Tibial nerve (tissue), 4 donors: ENCODE data around the gene SPRR5.

Experiments
- EP300 ChIP-seq, 2 donors: sonication (generic); formaldehyde crosslinking; IDR thresholded peaks; one replicate each; pipeline ENCODE4 v1.6.1; 2017; ENCODE audit warnings: antibody characterized with exemption in 2 of 2, mild to moderate bottlenecking in 1 of 2
- POLR2A ChIP-seq, 2 donors: fragments of 450-650 bp; IDR thresholded peaks; one replicate each; pipeline ENCODE4 v1.6.1; 2017; ENCODE audit warnings: antibody characterized with exemption in 2 of 2, mild to moderate bottlenecking in 2 of 2, moderate library complexity in 2 of 2
- TF ChIP-seq, protein P1 (sequence below), 5 experiments: fragments of 200-600 bp in 3 of 5; fragments of 450-650 bp in 2 of 5; sonication (generic) in 3 of 5; IDR thresholded peaks; one replicate each; pipeline ENCODE4 v1.5.1; 2016 to 2019; ENCODE audit warnings: antibody characterized with exemption in 5 of 5, mild to moderate bottlenecking in 3 of 5, moderate library complexity in 2 of 5

DNA sequence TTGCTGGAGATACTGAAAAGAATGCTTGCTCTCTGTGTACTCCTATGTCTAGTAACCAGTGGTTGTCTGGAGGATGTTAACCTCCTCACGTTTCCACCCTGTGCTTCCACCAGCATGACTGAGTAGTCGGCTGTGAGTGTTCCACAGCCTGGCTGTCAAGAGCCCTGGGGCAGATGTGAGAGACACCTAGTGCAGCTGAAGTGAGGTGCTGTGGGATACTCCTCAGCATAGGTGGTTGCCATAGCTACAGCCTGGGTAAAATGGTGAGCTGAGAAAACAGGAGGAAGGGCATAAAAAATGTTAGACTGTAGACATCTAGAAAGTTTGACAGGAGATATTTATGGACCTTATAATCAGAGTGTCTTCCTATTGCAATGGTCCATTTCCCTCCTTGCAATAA lies 22.8 kb upstream of the SPRR5 start:
- TF ChIP-seq, protein P1, sequence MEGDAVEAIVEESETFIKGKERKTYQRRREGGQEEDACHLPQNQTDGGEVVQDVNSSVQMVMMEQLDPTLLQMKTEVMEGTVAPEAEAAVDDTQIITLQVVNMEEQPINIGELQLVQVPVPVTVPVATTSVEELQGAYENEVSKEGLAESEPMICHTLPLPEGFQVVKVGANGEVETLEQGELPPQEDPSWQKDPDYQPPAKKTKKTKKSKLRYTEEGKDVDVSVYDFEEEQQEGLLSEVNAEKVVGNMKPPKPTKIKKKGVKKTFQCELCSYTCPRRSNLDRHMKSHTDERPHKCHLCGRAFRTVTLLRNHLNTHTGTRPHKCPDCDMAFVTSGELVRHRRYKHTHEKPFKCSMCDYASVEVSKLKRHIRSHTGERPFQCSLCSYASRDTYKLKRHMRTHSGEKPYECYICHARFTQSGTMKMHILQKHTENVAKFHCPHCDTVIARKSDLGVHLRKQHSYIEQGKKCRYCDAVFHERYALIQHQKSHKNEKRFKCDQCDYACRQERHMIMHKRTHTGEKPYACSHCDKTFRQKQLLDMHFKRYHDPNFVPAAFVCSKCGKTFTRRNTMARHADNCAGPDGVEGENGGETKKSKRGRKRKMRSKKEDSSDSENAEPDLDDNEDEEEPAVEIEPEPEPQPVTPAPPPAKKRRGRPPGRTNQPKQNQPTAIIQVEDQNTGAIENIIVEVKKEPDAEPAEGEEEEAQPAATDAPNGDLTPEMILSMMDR (IDR thresholded peaks at IDR 0.05), result no peak
- no peak for TF ChIP-seq POLR2A (IDR thresholded peaks at IDR 0.05)
- no peak for TF ChIP-seq EP300 (IDR thresholded peaks at IDR 0.05)
